GM23338 (cell line): Measurements from ENCODE around the gene DNAH8. TPM values are rescaled to one million over a fixed set of nuclear protein-coding genes. Genes with fewer than 3 reads are reported as not detected.

Experiments
- ATAC-seq: fragments of 200-7000 bp; cut with Tn5 transposase; 3 replicates; pipeline ENCODE4 v1.9.1; 2020
- DNase-seq: peaks from one replicate; pipeline ENCODE4 v3.0.0-alpha.2; 2015; ENCODE audit warnings: low spot score
- H2AFZ ChIP-seq: fragments of 200-600 bp; sonication (generic); 2 replicates; pipeline ENCODE4 v1.8.0; 2016; ENCODE audit warnings: antibody characterized with exemption, mild to moderate bottlenecking, moderate library complexity
- H3F3A ChIP-seq: fragments of 200-600 bp; sonication (generic); replicated peaks from 2 replicates; pipeline ENCODE4 v1.8.0; 2017; ENCODE audit warnings: antibody characterized with exemption, mixed run types, low read depth
- H3K27ac ChIP-seq: fragments of 200-600 bp; sonication (generic); 2 replicates; pipeline ENCODE4 v1.6.1; 2016; ENCODE audit warnings: low read depth
- H3K27me3 ChIP-seq: fragments of 200-600 bp; sonication (generic); 2 replicates; pipeline ENCODE4 v1.8.0; 2016; ENCODE audit warnings: mild to moderate bottlenecking, mixed run types, moderate library complexity; ENCODE audit not compliant: insufficient read depth
- H3K36me3 ChIP-seq: fragments of 200-600 bp; sonication (generic); 2 replicates; pipeline ENCODE4 v1.8.0; 2016; ENCODE audit warnings: mild to moderate bottlenecking; ENCODE audit not compliant: insufficient read depth
- H3K4me1 ChIP-seq: fragments of 200-600 bp; sonication (generic); 2 replicates; pipeline ENCODE4 v1.8.0; 2016; ENCODE audit warnings: mild to moderate bottlenecking, moderate library complexity; ENCODE audit not compliant: insufficient read depth
- H3K4me2 ChIP-seq: fragments of 200-600 bp; sonication (generic); 2 replicates; pipeline ENCODE4 v1.7.1; 2017; ENCODE audit warnings: mixed run types
- H3K4me3 ChIP-seq: fragments of 200-600 bp; sonication (generic); 2 replicates; pipeline ENCODE4 v1.6.1; 2016; ENCODE audit warnings: mixed run types
- H3K79me2 ChIP-seq: fragments of 200-600 bp; sonication (generic); replicated peaks from 2 replicates; pipeline ENCODE4 v1.8.0; 2017; ENCODE audit warnings: mild to moderate bottlenecking; ENCODE audit not compliant: insufficient read depth
- H3K9me2 ChIP-seq: fragments of 200-600 bp; sonication (generic); 2 replicates; pipeline ENCODE4 v1.8.0; 2017; ENCODE audit not compliant: insufficient read depth
- H4K20me1 ChIP-seq: fragments of 200-600 bp; sonication (generic); replicated peaks from 2 replicates; pipeline ENCODE4 v1.8.0; 2017; ENCODE audit warnings: mild to moderate bottlenecking; ENCODE audit not compliant: insufficient read depth
- H3K27ac Mint-ChIP-seq: 2 replicates; pipeline ENCODE4 v1.8.0; 2020; ENCODE audit warnings: inconsistent platforms, mild to moderate bottlenecking, moderate library complexity, mixed read lengths
- H3K27me3 Mint-ChIP-seq: 3 replicates; pipeline ENCODE4 v1.8.0; 2022; ENCODE audit warnings: low read depth, mild to moderate bottlenecking, moderate library complexity, mixed read lengths, inconsistent platforms; ENCODE audit not compliant: insufficient read depth, poor library complexity
- H3K36me3 Mint-ChIP-seq: 3 replicates; pipeline ENCODE4 v1.8.0; 2021; ENCODE audit warnings: low read depth, mild to moderate bottlenecking, inconsistent platforms, moderate library complexity, mixed read lengths
- H3K4me1 Mint-ChIP-seq: 3 replicates; pipeline ENCODE4 v1.8.0; 2020; ENCODE audit warnings: mild to moderate bottlenecking, inconsistent platforms, mixed read lengths
- H3K4me3 Mint-ChIP-seq: 3 replicates; pipeline ENCODE4 v1.8.0; 2021; ENCODE audit warnings: moderate library complexity, mild to moderate bottlenecking, inconsistent platforms, mixed read lengths
- H3K9me3 Mint-ChIP-seq: 3 replicates; pipeline ENCODE4 v1.8.0; 2020; ENCODE audit warnings: moderate library complexity, mild to moderate bottlenecking, inconsistent platforms, mixed read lengths
- CREB1 ChIP-seq: fragments of 250-450 bp; sonication (Bioruptor Pico); IDR thresholded peaks from 2 replicates; pipeline ENCODE4 v1.5.0; 2020; ENCODE audit warnings: low read depth, mild to moderate bottlenecking, moderate library complexity
- EZH2 ChIP-seq: fragments of 200-600 bp; sonication (generic); IDR thresholded peaks from one replicate; pipeline ENCODE4 v1.8.0; 2017; ENCODE audit warnings: antibody characterized with exemption, mild to moderate bottlenecking, low read depth; ENCODE audit not compliant: unreplicated experiment
- EZH2phosphoT487 ChIP-seq: fragments of 200-600 bp; sonication (generic); IDR thresholded peaks from one replicate; pipeline ENCODE4 v1.8.1; 2018; ENCODE audit warnings: antibody characterized with exemption; ENCODE audit not compliant: unreplicated experiment
- POLR2AphosphoS5 ChIP-seq: IDR thresholded peaks from 2 replicates; pipeline ENCODE4 v1.6.1; 2016; ENCODE audit warnings: antibody characterized with exemption, low read depth
- REST ChIP-seq: IDR thresholded peaks from one replicate; pipeline ENCODE4 v1.6.1; 2018; ENCODE audit warnings: antibody characterized with exemption; ENCODE audit not compliant: unreplicated experiment
- ZNF114 ChIP-seq: fragments of 250-450 bp; sonication (Bioruptor Pico); IDR thresholded peaks from 2 replicates; pipeline ENCODE4 v1.5.0; 2020; ENCODE audit warnings: mild to moderate bottlenecking, moderate library complexity
- ZNF462 ChIP-seq: fragments of 250-450 bp; sonication (Bioruptor Pico); IDR thresholded peaks from 2 replicates; pipeline ENCODE4 v1.5.0; 2020; ENCODE audit warnings: mild to moderate bottlenecking, moderate library complexity
- polyA plus RNA-seq: library from polyadenylated mRNA; unstranded; fragments of >200 nt; fragmentation: Nextera tagmentation; extraction: Ambion mirVana; gene quantifications from 2 replicates; pipeline ENCODE4 v1.2.1, GENCODE V29; 2016
- total RNA-seq: library from RNA; depleted of rRNA; stranded (reverse); fragments of >200 nt; shearing (Covaris generic); gene quantifications from 2 replicates; pipeline ENCODE4 v1.2.3, GENCODE V29; 2014
- TF ChIP-seq, protein P1 (sequence below): IDR thresholded peaks from 2 replicates; pipeline ENCODE4 v1.6.1; 2016; ENCODE audit warnings: antibody characterized with exemption
- TF ChIP-seq, protein P2 (sequence below), 2 experiments: fragments of 200-600 bp in 1 of 2; sonication (generic) in 1 of 2; conservative IDR thresholded peaks; 2 replicates each; pipeline versions ENCODE4 v1.5.1 to v1.6.1; 2016 to 2017; ENCODE audit warnings: antibody characterized with exemption in 2 of 2, low read depth in 2 of 2, mild to moderate bottlenecking in 2 of 2, moderate library complexity in 1 of 2

The DNAH8 gene
- total and polyA plus RNA-seq, 2 experiments from 2014 or later: 0.02 TPM; not detected in 1

DNA sequence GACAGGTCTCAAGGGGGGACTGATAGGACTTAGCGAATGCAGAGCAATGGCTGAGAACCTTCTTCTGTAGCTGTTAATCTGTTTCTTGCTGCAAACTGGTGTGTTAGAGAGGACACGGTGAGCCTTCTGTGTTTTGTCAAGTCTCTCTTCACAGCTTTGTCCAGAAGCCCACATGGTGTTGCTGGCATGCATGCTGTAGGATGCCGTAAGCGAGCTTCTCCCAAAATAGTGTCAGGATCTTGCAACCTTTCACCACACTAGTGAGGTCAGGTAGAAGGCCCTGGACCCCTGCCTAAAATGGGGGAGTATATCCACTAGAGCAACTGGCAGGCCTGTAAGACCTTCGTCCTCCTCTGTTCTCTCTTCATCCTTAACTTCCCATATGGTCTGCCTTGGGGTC is 281.6 kb downstream of the DNAH8 start (continued):
- no peak for TF ChIP-seq REST
- TF ChIP-seq POLR2AphosphoS5: no peak
- TF ChIP-seq, protein P1, sequence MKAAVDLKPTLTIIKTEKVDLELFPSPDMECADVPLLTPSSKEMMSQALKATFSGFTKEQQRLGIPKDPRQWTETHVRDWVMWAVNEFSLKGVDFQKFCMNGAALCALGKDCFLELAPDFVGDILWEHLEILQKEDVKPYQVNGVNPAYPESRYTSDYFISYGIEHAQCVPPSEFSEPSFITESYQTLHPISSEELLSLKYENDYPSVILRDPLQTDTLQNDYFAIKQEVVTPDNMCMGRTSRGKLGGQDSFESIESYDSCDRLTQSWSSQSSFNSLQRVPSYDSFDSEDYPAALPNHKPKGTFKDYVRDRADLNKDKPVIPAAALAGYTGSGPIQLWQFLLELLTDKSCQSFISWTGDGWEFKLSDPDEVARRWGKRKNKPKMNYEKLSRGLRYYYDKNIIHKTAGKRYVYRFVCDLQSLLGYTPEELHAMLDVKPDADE: no peak
- TF ChIP-seq, protein P2, sequence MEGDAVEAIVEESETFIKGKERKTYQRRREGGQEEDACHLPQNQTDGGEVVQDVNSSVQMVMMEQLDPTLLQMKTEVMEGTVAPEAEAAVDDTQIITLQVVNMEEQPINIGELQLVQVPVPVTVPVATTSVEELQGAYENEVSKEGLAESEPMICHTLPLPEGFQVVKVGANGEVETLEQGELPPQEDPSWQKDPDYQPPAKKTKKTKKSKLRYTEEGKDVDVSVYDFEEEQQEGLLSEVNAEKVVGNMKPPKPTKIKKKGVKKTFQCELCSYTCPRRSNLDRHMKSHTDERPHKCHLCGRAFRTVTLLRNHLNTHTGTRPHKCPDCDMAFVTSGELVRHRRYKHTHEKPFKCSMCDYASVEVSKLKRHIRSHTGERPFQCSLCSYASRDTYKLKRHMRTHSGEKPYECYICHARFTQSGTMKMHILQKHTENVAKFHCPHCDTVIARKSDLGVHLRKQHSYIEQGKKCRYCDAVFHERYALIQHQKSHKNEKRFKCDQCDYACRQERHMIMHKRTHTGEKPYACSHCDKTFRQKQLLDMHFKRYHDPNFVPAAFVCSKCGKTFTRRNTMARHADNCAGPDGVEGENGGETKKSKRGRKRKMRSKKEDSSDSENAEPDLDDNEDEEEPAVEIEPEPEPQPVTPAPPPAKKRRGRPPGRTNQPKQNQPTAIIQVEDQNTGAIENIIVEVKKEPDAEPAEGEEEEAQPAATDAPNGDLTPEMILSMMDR (conservative IDR thresholded peaks at IDR 0.05; ENCODE audit: low read depth in 2 of 2): no peak
- no peak for TF ChIP-seq ZNF114
- no peak for TF ChIP-seq EZH2phosphoT487
- TF ChIP-seq EZH2: no peak
- no peak for TF ChIP-seq CREB1 (CRISPR knock-in tag)

DNA sequence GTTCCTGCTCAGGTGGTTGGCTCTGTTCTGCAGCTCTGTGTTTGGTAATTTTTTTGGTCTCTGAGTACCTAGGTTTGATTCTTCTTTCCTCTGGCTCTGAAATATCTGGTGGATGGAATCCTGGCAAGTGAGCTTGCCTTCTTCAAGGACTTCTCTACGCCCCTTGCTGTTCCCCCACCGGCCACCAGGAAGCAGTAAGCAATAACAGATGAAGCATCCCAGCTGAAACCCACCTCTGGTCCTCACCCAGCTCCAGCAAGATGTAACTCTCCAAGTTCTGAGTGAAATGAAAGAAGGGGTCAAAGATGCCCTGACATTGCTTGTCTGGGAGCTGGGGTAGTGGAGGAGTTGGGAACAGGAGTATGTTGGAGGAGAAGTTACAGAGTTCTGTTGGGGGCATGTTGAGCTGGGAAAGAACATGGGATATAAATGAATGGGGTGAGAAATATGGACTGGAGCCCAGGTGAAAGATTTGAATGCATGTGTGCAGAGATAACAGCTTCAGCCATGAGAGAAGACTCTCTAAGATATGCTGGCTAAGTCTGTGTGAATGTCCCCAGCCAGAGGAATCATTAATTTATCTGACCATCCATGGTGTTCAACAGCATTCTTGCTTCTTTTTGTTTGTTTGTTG is 282.1 kb downstream of the DNAH8 start:
- Histone ChIP-seq H3K9me2 (no peaks in the 10 kb centered on the region), H4K20me1 (no peaks in the 10 kb centered on the region), H2AFZ (no peak overlapping the region), H3K27me3 (no peaks in the 10 kb centered on the region), H3K36me3 (no peaks in the 10 kb centered on the region), H3K79me2 (no peaks in the 10 kb centered on the region), H3K27ac (no peak overlapping the region), H3K4me2 (no peak overlapping the region), H3K4me1 (no peaks in the 10 kb centered on the region), H3K4me3 (no peak overlapping the region), H3F3A (no peaks in the 10 kb centered on the region)
- no peak overlapping the region for H3K4me3 Mint-ChIP-seq
- H3K27ac Mint-ChIP-seq: no peak overlapping the region
- H3K9me3 Mint-ChIP-seq: no peaks in the 10 kb centered on the region
- H3K27me3 Mint-ChIP-seq: peaks cover 4% of the 10 kb centered on the region
- no peaks in the 10 kb centered on the region for H3K36me3 Mint-ChIP-seq
- peak; percentile 95 for ATAC-seq
- TF ChIP-seq ZNF462 (no peak), EZH2 (no peak)
- TF ChIP-seq, protein P2 (conservative IDR thresholded peaks at IDR 0.05; ENCODE audit: low read depth in 2 of 2): peak; percentile 89 to 92
- DNase-seq: peak; percentile 86
- no peaks in the 10 kb centered on the region for H3K4me1 Mint-ChIP-seq
